ENCODE measurements around the gene CNOT6L. TPM values are rescaled to one million over a fixed set of nuclear protein-coding genes. Genes with fewer than 3 reads are reported as not detected.

CNOT6L gene
- total RNA-seq, 1 donor from 2014 or later: 50.8 TPM

DNA sequence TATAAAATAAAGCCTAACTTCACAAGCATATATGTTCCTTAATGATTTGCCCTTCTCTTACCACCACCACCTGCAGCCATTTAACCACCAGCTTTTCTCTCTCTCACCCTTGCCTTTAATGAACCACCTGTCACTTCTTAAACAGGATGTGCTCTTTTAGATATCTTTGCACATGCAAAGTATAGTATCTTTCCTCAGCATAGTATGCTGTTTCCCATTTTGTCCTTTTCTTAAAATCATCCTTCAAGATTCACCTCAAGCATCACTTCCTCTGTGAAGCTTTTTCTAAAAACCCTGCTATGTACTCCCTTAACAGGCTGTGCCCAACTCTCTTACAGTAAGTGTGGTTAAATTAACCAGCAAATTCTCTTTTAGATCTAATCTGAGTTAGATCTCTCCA is 8.2 kb upstream of the CNOT6L start:
- no peaks in the 10 kb centered on the region for H3K36me3 ChIP-seq
- DNase-seq (no peak), ATAC-seq (no peak)
- H3K4me3 ChIP-seq: no peak overlapping the region
- intact Hi-C loops (cut with DNase I): no loop called here
- peaks cover 3% of the 10 kb centered on the region for H3K27me3 ChIP-seq
- H3K9me3 ChIP-seq: no peaks in the 10 kb centered on the region
- no peaks in the 10 kb centered on the region for H3K4me1 ChIP-seq
- H3K27ac ChIP-seq: no peak overlapping the region
- TF ChIP-seq, protein P1, sequence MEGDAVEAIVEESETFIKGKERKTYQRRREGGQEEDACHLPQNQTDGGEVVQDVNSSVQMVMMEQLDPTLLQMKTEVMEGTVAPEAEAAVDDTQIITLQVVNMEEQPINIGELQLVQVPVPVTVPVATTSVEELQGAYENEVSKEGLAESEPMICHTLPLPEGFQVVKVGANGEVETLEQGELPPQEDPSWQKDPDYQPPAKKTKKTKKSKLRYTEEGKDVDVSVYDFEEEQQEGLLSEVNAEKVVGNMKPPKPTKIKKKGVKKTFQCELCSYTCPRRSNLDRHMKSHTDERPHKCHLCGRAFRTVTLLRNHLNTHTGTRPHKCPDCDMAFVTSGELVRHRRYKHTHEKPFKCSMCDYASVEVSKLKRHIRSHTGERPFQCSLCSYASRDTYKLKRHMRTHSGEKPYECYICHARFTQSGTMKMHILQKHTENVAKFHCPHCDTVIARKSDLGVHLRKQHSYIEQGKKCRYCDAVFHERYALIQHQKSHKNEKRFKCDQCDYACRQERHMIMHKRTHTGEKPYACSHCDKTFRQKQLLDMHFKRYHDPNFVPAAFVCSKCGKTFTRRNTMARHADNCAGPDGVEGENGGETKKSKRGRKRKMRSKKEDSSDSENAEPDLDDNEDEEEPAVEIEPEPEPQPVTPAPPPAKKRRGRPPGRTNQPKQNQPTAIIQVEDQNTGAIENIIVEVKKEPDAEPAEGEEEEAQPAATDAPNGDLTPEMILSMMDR (IDR thresholded peaks at IDR 0.05): no peak

DNA sequence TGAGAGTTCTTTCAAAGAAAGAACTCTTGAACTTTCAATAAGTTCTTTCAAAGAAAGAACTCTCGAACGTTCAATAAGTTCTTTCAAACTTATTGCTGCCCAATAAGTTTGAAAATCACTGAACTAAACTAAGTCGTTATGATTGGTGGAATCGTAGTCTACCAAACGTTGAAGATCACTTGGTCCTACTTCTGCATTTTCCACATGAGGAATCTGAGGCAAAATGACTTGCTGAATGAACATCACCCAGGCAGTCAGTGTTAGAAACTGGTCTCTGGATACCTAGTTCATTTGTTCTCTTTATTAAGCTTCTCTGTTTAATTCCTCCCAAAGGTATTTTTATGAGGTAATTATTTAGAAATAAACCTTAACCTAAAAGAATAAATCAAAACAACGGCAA is 7.1 kb upstream of the CNOT6L start:
- no peak for ATAC-seq
- DNase-seq: no peak
- Histone ChIP-seq H3K27me3 (peaks cover 3% of the 10 kb centered on the region), H3K36me3 (no peaks in the 10 kb centered on the region), H3K4me3 (no peak overlapping the region), H3K9me3 (no peaks in the 10 kb centered on the region), H3K4me1 (peaks cover 3% of the 10 kb centered on the region), H3K27ac (no peak overlapping the region)
- intact Hi-C loops (cut with DNase I): no loop called here
- TF ChIP-seq, protein P1 (IDR thresholded peaks at IDR 0.05): no peak

DNA sequence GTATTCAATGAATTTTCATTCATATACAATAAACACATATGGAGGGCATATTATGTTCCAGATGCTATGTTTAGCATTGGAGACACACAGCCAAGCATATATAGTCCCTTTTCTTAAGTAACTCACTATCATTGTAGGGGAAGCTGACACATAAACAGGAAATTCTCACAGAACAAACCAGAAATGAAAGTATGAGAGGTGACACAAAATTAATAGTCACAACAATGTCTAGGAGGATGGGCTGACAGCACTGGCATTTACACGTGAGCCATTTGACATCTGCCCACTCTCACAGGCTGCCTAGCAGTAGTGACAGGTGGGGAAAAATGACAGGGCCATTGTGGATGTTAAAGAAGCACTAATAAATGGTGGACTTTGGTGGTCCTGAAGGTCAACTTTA is 2.6 kb upstream of the CNOT6L start:
- Histone ChIP-seq H3K9me3 (no peaks in the 10 kb centered on the region), H3K27ac (peak overlapping the region; percentile 96), H3K27me3 (no peaks in the 10 kb centered on the region), H3K4me1 (peaks cover 21% of the 10 kb centered on the region), H3K36me3 (no peaks in the 10 kb centered on the region), H3K4me3 (no peak overlapping the region)
- TF ChIP-seq, protein P1 (IDR thresholded peaks at IDR 0.05): no peak
- DNase-seq: no peak
- intact Hi-C loops (cut with DNase I): no loop called here
- no peak for ATAC-seq

DNA sequence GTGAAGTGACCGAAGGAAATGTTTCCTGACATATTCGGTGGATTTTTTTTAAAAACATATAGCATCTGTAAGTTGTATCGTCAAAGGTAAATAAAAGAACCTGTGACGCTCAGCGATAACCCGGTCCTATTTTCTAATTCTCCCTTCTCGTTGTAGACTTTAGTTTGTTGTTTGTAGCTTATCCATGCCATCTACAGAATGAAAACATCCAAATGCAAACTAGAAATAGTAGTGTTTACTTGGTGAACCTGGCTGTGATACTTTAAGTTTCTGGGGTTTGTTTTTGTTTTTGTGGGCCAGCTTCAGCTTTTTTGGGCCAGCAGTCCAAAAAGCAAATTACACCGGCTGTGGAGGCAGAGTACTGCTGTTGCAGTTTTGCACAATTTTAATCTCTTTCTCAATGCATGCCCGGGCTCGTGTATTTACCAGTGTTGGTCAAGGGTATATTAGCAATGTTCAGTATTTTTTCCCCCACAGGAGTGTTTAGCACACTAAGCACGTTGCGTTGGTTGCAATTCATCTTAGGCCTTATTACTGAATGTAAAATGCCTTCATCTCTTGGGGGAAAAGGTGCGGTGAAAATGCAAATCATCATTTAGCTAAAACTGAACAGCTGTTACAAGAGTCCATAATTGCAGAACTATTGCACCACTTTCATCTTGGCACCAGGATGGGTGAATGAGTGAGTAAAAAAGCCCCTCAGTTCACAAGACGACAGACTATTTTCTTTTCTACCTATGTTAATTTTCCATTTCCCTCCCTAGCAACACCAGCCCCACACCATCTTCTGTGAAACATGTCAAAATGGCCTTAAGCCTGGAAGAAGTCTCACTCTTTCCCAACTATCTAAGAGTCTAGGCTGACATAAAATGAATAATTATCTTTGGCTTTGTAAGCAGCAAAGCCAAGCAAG is 1.7 kb upstream of the CNOT6L start:
- no peaks in the 10 kb centered on the region for H3K36me3 ChIP-seq
- no peaks in the 10 kb centered on the region for H3K9me3 ChIP-seq
- H3K4me1 ChIP-seq: peaks cover 28% of the 10 kb centered on the region
- no peaks in the 10 kb centered on the region for H3K27me3 ChIP-seq
- intact Hi-C loops (cut with DNase I): no loop called here
- DNase-seq: no peak
- ATAC-seq: no peak
- H3K27ac ChIP-seq: peak overlapping the region; percentile 96
- peak overlapping the region; percentile 78 for H3K4me3 ChIP-seq
- TF ChIP-seq, protein P1 (IDR thresholded peaks at IDR 0.05): no peak

DNA sequence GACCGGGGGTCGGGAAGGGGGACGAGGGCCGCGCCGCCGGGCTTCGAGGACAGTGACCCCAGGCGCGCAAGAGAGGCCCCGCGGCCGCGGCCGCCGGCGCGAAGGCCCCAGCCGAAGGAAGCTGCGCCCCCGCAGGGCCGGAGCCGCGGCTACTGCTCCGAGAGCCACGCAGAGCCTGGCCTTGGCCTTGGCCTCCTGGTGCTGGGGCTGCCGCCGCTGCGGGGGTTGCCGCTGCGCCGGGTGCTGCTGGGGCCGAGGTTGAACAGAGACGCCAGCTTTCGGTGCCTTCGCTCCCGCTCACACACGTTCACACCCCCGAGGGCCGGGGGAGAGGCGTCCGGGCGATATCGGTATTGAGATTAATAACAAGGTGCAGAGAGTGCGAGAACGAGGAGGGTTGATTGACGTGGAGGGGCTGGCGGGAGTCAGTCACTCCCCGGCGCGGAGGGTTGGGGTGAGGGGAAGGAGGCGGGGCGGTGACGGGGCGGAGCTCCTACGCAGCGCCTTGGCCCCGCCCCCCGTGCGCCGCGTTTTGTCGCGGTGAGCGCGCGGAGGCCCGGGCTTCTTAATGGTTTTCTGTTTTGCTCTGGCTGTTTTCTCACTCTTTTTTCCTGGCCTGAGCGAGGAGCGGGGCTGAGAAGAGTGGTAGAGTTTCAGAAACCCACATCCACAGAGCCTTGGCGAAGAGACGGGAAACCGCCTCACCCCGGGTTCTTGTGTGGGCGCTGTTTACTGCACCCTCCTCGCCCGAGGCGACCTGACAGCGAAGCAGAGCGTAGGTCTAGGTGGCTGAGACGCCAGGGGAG is 878 bp upstream of the CNOT6L start:
- TF ChIP-seq, protein P1 (IDR thresholded peaks at IDR 0.05): no peak
- intact Hi-C loops (cut with DNase I): no loop called here
- Histone ChIP-seq H3K27me3 (no peaks in the 10 kb centered on the region), H3K4me3 (peak overlapping the region; percentile 78), H3K36me3 (no peaks in the 10 kb centered on the region), H3K4me1 (peaks cover 31% of the 10 kb centered on the region), H3K27ac (peak overlapping the region; percentile 96), H3K9me3 (no peaks in the 10 kb centered on the region)
- peak; percentile 93 for ATAC-seq
- DNase-seq: peak; percentile 96
